ENCODE results near the gene LRP8. TPM values are rescaled to one million over a fixed set of nuclear protein-coding genes. Genes with fewer than 3 reads are reported as not detected.

LRP8 gene
- total RNA-seq, 1 experiment from 2014 or later: 69.5 TPM

GRCh38 chr1:53314096-53314495, 13.8 kb downstream of the LRP8 start:
- Mint-ChIP-seq H3K36me3 (peaks cover 14% of the 10 kb centered on the region), H3K27ac (no peak overlapping the region), H3K4me1 (peaks cover 20% of the 10 kb centered on the region), H3K27me3 (ENCODE audit: low read depth) (no peaks in the 10 kb centered on the region), H3K9me3 (no peaks in the 10 kb centered on the region), H3K4me3 (no peak overlapping the region)
- TF ChIP-seq TCF7 (CRISPR knock-in tag; IDR thresholded peaks at IDR 0.05; ENCODE audit: low read depth): no peak
- TF ChIP-seq USF2 (CRISPR knock-in tag; IDR thresholded peaks at IDR 0.05): no peak
- TF ChIP-seq ZNF396 (CRISPR knock-in tag; IDR thresholded peaks at IDR 0.05; ENCODE audit: borderline replicate concordance): no peak
- TF ChIP-seq, protein P1, sequence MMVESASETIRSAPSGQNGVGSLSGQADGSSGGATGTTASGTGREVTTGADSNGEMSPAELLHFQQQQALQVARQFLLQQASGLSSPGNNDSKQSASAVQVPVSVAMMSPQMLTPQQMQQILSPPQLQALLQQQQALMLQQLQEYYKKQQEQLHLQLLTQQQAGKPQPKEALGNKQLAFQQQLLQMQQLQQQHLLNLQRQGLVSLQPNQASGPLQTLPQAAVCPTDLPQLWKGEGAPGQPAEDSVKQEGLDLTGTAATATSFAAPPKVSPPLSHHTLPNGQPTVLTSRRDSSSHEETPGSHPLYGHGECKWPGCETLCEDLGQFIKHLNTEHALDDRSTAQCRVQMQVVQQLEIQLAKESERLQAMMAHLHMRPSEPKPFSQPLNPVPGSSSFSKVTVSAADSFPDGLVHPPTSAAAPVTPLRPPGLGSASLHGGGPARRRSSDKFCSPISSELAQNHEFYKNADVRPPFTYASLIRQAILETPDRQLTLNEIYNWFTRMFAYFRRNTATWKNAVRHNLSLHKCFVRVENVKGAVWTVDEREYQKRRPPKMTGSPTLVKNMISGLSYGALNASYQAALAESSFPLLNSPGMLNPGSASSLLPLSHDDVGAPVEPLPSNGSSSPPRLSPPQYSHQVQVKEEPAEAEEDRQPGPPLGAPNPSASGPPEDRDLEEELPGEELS (CRISPR knock-in tag; IDR thresholded peaks at IDR 0.05): no peak
- TF ChIP-seq ERG (CRISPR knock-in tag; IDR thresholded peaks at IDR 0.05): no peak
- TF ChIP-seq SP1 (CRISPR knock-in tag; conservative IDR thresholded peaks at IDR 0.05): no peak
- no peak for TF ChIP-seq NFATC4 (CRISPR knock-in tag; IDR thresholded peaks at IDR 0.05)
- no peak for TF ChIP-seq EMX1 (CRISPR knock-in tag; IDR thresholded peaks at IDR 0.05)
- ATAC-seq (no peak), DNase-seq (ENCODE audit: low spot score) (no peak)
- ChIA-PET POLR2A (no interaction called here), CTCF (interaction anchor here (0.9 kb wide), 1 partner anchor 79 kb away, joined by 4 read pairs; no protein-coding TSS in a partner anchor)

DNA sequence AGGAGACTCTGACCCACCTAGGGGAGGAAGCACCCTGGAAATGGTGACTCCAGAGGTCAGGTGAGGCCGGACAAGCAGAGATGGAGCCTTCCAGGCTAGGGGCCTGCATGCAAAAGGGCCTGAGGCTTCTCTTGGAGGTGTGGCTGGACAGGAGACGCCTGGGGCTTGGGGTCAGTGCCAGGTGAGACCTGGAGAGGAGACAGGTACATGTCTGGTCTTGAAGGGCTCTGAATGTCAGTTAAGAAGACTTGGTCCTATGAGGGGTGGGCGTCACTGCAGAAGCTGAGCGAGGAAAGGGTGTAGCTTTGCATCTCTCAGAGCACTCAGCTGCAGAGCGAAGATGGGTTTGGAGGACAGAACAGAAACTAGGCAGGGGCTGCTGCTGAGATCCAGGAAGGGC, 14.3 kb downstream of the LRP8 start:
- Mint-ChIP-seq H3K4me3 (no peak overlapping the region), H3K27ac (peak overlapping the region; percentile 74), H3K4me1 (peaks cover 20% of the 10 kb centered on the region), H3K9me3 (no peaks in the 10 kb centered on the region), H3K27me3 (ENCODE audit: low read depth) (no peaks in the 10 kb centered on the region), H3K36me3 (peaks cover 14% of the 10 kb centered on the region)
- TF ChIP-seq MYBL2 (CRISPR knock-in tag; IDR thresholded peaks at IDR 0.05): no peak
- no peak for TF ChIP-seq ERG (CRISPR knock-in tag; IDR thresholded peaks at IDR 0.05)
- TF ChIP-seq ETV6 (CRISPR knock-in tag; IDR thresholded peaks at IDR 0.05): no peak
- TF ChIP-seq NR2C2 (CRISPR knock-in tag; IDR thresholded peaks at IDR 0.05): no peak
- TF ChIP-seq E2F5 (CRISPR knock-in tag; IDR thresholded peaks at IDR 0.05): 0 out of 2 replicates have a peak, but pooled peaks have one; percentile 19
- TF ChIP-seq ZNF138 (CRISPR knock-in tag; conservative IDR thresholded peaks at IDR 0.05): no peak
- no peak for TF ChIP-seq ZSCAN18 (CRISPR knock-in tag; IDR thresholded peaks at IDR 0.05)
- TF ChIP-seq FOXJ3 (CRISPR knock-in tag; IDR thresholded peaks at IDR 0.05; ENCODE audit: borderline replicate concordance): no peak
- POLR2A ChIA-PET: no interaction called here
- no peak for DNase-seq (ENCODE audit: low spot score)
- ATAC-seq: no peak
- CTCF ChIA-PET: no interaction called here
